Right kidney (tissue), 1 donor: ENCODE data around the gene OSBPL2.

Experiments used
- DNase-seq: peaks from one replicate; pipeline ENCODE4 v3.0.0-alpha.2; 2016

OSBPL2 gene

DNA sequence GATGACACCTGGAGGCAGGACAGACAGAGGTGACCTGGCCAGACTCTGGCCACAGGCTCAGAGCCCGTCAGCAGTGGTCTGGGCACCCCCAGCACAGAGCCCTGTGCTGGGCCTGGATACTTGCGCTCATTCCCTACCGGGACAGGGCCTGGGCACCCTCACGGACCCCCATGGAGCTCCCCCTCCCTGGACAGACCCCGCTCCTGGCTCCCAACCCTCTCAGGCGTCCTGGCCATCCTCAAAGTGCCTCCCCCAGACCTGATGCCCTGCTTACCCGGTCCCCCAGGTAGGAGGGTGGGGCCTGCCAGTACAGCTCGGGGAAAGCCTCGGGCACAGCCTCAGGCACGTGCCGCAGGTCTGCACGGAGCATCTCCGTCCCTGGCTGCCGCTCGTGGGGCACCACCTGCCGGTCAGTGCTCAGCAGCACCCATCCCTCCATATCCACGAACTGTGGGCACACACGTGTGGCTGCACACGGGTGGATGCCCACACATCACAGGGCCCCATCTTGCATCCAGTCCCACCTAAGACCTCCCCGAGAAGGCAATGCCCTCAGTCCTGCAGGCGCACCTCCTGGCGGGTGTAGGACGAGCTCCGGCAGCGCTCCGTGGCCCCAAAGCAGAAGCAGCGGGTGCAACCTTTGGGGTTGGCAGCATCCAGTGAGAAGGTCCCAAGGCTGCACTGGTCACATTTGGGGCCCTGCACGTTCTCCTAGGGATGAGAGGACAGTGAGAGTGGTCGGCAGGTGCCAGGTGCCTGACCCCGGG, 88.8 kb downstream of the OSBPL2 start:
- DNase-seq = no peak

DNA sequence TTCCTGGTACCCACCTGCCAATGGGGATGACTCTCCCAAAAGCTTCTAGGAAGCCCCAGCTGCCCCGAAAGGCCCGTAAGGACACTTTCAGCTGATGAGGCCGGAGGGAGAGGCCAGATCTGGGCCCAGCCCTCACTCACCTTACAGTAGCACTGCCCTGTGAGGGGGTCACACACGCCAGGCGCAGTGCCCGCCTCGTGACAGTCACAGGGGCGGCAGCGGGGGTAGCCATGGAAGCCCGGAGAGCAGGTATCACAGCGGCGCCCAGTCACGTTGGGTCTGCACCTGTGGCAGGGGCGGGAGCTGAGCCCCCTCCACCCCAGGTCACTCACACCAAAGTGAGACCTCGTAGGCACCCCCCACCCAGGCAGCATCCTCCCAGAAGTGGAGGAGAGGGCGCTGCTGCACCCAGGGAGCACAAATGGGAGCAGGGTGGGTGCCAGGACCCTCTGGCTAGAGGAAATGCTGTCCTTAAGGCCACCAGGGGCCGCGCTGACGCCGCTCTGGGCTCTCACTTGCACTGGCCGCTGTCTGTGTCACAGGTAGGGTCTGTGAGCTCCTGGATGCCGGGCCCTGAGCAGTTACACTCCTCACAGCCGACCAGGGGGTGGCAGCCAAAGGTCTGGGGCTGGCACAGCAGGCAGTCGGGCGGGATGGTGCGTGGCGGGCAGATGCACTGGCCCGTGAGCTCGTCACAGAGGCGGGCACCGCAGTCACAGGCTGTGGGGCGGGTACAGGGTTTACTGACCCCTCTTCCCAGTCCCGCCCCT, 89.6 kb downstream of the OSBPL2 start:
- no peak for DNase-seq

DNA sequence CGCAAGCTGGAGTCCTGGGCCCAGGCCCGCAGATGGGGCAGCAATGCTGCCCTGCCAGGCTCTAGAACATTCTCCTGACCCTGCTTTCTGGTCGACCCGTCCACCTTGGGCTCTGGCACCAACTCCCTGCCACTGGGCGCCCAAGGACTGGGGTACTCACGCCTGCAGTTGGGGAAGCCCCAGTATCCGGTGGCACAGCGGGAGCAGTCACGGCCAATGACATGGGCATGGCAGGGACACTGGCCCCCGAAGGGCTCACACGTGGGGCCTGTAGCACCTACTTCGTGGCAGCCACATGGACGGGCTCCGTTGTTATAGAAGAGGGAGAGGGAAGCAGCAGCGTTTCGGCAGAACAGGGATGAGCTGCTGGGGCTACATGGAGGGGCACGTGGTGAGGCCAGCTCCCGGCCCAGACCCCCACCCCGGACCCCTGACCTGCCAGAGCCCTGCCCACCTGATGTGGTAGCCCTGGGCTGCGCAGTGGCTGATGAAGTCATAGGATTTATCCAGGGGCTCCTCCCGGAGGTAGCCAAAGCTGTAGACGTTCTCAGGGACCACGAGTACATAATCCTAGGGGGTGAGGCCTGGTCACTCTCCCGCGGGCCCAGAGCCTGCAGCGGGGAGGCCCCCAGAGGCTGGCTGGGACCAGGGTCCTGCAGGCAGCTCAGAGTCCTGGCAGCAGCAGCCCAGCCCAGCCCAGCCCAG, 90.5 kb downstream of the OSBPL2 start:
- no peak for DNase-seq

DNA sequence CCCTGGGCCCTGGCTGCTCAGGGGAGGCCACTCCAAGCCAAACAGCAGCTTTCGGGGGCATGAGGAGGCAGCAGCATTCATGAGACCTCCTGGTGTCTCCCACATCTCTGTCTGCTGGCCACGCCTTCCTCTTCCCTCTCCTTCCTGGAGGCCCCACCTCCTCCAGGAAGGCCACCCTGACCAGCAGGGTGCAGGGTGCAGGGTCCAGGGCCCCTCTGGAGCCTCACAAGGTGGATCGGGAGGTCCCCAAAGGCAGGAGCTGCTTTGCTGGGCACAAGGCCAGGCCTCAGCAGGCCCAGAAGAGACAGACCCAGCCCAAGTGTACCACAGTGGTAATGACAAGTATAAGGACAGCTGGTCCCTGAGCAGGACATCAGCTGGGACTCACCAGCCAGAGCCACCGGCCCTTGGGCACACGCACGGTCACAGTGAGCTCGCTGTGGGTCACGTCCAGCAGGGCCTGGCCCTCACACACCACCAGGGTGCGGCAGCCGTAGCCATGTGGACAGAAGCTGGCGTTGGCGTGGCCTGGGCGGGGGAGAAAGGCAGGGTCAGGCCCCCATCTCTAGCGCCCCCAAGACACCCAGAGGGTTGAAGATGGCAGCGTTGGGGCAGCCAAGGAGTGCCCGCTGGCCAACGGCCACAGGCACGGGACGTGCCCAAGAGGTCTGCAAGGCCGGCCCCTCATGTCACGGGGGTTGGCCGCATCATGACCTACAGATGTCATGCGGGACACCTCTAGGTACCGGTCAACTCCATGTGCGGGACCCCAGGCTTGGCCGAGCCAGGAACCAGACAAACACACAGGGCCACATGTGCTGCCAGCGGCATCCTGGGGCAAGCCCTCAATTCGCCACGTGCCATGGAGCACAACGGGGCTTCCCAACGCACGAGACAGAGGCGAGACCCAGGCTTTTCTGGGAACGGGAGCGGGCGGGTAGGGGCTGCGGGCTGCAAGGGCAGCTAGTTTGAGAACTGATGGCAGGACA, 91.4 kb downstream of the OSBPL2 start:
- no peak for DNase-seq

DNA sequence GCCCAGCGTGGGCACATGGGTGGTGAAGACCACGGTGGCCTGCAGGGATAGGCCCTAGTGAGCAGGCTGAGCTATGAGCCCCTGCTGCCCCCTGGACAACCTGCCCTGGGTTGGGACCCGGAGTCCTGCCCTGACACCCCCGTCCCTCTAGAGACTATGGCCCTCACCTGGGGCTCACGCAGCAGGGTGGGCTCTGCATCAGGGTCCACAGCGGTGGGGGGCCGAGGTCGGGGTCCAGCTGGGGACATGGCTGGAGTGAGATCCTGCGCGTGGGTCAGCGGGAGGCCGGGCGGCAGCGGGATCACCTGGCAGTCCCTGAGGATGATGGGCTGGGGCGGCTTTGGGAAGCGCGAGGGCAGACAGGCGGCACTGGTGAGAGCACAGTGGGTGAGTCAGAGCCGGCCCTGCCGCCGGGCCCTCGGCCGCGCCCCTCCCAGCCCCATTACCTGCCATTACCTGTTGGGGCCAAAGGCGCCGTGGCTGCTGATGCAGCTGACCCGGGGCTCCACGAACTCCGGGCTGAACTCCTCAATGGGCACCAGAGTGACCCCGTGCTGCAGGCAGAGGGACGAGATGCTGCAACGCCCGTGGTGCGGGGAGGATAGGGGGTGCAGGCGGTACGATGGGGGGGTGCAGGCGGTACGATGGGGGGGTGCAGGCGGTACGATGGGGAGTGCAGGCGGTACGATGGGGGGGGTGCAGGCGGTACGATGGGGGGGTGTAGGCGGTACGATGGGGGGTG, 92.4 kb downstream of the OSBPL2 start:
- DNase-seq = no peak

DNA sequence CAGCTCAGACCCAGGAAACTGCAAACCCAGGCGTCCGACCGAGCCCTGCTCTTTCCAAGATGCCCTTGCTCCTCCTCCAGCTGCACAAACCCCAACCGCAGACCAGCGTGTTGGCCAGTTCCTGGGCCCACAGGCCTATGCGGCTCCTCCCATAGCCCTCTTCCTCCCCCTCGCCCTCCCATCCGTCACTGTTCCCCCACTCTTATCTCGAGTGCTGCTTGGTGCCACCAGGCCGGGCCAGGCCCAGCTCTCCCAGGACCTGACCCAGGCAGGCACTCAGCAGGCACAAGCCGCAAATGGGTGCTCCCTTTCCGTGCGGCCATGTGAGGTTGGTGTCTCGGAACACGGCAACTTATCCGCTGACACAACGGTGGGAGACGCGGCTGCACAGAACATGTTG, 93.0 kb downstream of the OSBPL2 start:
- DNase-seq = no peak

DNA sequence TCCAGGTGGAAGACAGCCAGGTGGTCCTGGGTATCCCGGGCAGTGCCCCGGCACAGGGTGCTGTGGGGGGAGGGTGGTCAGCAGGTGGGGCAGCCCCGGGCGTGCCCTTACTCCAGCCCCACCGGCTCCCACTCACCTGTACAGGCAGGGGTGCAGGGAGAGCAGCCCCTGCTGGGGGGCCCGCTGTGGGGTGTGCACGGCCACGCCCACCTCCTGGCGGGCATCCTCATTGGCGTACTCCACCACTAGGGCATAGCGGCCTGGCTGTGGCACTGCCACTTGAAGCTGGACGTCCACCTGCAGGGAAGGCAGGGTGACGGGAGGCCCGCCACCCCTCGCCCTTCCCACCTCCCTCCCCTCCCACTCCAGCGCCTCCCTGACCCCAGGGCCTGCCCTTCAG, 94.1 kb downstream of the OSBPL2 start:
- no peak for DNase-seq

DNA sequence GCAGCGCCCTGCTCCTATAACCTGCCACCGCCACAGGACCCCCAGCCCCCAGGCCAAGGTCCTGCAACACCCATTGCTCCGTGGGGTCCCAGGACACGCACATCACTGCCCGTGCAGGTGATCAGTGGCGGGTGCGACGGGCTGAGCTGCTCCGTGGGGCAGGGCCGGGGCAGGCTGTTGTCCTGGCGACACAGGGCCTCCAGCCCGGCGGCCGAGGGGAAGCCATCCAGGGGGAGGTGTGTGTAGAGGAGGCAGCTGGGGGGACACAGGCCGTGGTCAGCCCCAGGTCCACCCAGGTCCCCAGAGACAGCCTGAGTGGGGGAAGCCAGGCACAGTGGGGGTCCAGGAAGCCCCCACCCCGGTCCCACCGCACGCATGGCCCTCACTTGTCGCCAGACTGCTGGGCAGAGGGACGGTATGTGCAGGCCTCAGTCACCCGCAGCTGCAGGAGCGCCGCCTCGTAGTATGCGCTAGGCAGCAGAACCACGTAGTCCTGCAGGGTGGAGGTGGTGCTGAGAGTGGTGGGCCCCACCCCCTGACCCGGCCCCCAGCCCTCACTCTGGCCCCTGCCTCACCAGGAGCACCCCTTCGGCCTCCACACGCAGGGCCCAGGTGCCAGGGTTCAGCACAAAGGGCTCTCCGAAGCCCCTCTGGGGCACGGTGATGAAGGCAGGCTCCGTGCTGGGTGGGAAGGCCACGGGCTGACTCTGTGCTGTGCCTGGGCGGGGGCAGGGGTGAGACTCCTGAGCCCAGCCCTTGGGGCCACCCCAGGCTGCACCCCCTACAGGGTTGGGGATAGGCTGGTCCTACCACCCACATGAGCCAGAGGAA, 94.9 kb downstream of the OSBPL2 start:
- no peak for DNase-seq

DNA sequence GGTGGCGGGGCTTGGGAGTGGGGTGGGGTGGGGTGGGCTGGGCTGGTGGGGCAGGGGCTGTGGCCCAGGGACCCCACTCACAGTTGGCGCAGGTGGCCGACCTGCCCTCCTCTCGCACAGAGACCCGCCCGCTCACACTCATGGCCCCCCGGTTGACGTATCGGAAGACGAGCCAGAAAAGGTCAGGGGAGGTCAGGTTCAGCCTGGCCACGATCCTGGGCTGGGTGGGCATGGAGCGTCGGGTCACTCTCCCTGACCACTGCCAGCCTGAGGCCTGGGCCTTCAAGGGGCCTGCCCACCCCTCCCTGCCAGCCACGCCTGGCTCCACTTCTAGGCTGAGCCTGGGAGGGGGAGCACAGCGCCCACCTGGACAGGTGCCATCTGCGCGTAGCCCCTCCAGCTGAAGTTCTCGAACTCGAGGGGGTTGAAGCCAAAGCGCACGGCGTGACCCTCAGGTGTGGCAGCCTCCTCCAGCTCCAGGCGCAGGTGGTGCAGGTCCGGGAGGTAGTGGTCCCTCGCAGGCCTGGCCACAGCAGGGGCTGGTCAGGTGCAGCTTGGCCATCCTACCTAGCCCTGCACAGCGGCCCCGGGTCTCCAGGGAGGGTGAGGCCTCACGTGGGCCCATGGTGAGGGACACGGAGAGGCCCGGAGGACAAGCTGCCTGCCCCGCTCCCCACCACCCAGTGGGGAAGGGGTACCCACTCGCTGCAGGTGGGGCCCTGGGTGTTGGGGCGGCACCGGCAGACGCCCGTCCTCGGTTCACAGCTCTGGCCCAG, 95.7 kb downstream of the OSBPL2 start:
- DNase-seq = no peak

DNA sequence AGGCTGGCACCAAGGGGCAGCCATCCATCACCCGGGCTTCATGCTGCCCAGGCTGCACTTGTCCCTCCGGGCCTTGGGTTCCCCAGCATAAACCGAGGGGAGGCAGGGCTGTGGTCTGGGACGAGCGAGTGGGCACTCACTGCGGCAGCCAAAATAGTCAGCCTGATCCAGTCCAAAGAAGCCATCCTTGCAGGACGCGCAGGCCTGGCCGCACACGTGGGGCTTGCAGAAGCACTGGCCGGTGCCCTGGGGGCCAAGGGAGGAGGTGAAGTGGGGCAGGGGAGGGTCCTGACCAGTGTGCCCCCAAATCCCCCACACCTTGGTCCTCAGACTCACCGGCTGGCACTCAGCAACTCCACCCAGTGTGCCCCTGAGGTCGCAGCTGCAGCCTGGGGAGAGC, 96.6 kb downstream of the OSBPL2 start:
- no peak for DNase-seq

DNA sequence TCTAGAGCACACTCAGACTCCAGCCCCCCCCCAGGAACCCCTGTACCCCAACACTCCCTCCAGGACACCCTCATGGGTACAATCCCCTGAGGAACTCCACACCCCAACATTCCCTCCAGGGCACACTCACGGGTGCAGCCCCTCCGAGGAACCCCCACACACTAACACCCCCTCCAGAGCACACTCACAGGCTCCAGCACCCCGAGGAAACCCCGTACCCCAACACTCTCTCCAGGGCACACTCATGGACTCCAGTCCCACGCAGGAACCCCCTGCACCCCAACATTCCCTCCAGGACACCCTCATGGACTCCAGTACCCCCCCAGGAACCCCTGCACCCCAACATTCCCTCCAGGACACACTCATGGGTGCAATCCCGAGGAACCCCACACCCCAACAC, 97.2 kb downstream of the OSBPL2 start:
- no peak for DNase-seq

DNA sequence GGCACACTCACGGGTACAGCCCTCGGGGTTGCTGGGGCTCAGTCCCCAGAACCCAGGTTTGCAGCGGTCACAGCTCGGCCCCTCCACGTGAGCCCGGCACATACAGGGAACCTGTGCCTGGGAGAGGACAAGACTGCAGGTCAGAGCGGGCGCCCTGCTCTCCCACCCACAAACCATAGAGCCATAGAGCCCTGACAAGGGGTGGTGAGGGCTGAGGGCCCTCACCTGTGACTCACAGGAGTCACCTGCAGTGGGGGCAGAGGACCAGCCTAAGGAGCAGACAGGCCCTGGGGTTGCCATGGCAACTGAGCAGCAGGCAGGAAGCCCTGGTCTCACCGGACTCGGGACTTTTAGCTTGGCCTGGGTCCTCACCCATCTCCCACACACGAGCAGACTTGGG, 98.0 kb downstream of the OSBPL2 start:
- DNase-seq = no peak

DNA sequence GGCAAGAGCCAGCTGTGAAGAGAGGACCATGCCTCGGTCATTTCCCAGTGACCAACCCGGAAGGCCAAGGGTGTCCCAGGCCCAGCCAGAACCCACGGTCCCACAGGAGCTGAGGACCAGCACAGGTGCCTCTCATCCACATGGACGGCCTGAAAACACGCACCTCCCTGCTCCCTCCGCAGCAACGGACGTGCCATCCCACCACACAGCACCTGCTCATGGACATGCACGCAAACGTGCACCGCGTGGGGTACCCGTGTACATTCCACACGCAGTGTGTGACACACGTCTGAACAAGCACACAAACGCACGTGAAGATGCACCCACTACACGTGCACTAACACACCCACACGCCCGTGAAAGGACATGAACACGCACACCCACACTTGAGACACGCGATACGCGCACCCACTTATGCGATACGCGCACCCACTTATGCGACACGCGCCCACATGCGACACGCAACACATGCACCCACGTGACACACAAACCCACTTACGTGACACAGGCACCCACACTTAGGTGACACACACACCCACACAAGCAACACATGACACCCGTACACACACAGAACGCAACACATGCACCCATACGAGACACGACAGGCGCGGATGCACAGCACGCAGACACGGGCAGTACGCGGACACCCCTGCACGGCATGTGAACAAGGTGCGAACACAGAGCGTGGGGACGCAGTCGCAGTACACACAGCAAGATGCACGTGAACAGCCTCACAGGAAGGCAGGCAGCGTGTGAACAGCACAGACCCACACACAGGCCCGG, 98.6 kb downstream of the OSBPL2 start:
- DNase-seq = no peak

DNA sequence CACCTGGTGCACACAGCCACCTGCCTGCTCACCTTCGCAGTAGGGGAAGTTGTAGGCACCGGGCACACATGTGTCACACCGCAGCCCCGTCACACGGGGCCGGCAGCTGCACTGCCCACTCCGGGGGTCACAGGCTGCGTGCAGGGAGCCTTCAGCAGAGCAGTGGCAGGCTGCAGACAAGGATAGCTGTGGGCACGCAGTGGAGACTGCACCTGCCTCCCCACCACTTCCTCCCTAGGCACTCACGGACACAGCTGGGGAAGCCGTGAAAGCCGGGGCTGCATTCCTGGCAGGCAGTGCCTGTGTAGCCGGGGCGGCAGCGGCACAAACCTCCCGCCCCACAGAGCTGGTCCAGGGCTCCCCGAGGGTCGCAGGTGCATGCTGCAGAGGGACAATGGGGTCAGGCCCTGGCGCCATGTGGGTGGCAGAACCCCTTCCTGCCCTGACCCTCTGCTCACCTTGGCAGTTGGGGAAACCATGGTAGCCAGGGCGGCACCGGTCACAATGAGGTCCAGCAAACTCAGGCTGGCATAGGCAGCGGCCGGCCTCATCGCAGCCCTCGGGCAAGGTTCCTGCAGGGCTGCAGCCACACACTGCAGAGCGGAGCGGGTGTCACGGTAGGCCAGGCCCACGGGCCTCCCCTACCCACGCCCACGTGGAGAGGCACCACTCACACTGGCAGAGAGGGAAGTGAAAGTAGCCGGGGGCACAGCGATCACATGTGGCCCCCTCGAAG, 99.4 kb downstream of the OSBPL2 start:
- DNase-seq = no peak

DNA sequence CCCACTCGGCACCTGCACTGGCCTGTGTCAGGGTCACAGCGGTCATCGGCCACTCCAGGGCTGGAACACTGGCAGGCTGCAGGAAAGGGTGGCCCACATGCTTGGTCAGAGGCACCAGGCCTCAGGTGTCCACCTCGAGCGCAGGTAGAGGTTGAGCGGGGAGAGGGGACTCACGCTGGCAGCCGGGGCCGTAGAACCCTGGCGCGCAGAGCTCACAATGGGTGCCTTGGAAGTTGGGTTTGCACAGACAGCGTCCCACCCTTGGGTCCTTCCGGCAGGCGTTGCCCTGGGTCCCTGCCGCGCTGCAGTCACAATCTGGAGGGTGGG, 99.9 kb downstream of the OSBPL2 start:
- no peak for DNase-seq

DNA sequence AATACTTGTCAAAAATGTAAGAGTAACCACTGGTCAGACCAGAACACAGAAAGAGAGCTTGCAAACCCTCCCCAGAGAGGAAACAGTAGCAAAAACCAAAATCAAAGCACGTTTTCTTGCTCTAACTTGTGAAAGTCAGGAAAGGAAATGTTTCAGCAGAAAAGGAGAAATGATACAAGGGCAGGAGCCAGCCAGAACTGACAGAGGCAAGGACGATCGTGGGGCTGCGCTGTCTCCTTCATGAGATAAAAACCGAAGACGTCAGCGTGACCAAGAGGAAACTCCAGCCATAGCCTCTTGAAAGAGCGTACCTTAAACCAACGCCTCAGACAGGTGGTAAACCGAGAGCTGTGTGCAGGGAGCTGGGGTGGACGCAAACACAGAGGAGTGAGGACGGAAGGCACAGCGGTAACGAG, 101.3 kb downstream of the OSBPL2 start:
- DNase-seq = no peak

DNA sequence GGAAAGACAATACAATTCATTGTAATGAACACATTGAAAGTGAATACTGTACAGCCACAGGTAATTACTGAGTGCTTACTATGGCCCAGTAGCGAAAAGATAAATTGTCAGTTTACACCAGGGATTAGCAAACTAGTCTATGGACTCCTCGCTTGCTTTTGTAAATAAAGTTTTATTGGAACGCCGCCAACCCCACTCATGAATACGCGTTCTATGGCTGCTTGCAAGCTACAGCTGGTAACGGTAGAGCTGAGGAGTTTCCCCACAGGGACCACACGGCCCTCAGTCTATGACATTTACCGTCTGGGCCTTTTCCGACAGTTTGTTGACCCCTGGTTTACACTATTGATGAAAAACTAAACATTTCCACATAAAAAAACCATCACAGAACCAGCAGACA, 104.6 kb downstream of the OSBPL2 start:
- no peak for DNase-seq

DNA sequence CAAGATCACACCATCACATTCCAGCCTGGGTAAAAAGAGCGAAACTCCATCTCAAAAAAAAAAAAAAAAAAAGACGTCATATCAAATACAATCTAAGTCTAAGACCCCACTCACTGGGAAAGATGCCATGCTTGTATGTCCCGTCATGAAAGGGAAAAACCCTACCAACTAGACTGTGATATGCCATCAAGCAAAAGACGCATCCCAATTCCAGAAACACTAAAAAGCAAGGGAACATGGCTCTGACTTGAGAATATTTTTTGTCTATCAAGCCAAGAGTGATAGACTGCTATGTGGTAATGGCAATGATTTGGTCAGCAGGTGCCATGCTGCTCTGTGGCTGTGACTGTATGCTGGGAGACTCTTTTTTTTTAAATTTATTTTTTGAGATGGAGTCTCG, 105.8 kb downstream of the OSBPL2 start:
- no peak for DNase-seq
